Measurements from ENCODE around the gene MAPK11.
A peak's percentile ranks its signal among the peaks of the same experiment; 100 is the strongest.

MAPK11 gene

DNA sequence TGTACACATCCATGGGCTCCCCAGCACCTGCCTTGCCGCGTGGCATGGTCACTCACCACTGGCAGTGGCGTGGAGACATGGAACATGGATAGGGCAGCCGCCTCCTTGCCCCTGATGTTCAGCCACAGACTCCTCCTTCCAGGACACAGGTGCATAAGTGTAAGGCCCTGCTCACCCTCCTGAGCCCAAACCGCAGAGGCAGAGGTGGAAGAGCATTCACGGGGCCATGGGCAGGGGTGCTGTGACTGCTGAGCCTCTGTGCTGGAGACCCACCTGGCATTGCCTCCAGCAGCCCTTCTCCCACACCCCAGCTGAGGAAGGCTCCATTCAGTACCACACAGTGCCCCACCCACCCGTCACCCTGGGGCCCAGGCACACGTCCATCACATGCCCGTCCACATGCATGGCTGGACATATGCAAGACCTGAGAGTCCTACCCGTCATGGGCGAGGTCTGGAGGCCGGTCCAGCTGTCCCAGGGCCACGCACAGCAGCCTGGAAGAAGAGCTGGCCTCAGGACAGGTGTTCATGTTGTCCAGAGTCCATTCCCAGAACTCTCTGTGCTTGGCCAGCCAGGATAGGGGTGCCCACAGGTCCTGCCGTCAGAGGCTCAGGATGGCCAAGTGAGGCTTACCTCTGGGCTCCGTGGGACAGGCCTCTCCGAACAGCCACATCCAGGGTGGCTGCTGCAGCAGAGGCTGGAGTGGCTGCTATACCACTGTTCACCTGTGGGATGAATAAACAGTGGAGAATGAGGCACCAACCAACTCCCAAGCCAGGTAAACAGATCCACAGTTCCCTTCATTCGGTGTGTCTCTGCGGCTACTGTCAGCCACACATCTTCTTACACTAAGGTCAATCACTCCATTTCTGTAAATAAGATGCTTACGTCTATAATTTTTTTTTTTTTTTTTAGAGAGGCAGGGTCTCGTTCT, 23.7 kb downstream of the MAPK11 start:
- no peak for DNase-seq

- no peak for DNase-seq
These were observed 24.7 kb downstream of the MAPK11 start for GRCh38 chr22:50245214-50246072.

DNA sequence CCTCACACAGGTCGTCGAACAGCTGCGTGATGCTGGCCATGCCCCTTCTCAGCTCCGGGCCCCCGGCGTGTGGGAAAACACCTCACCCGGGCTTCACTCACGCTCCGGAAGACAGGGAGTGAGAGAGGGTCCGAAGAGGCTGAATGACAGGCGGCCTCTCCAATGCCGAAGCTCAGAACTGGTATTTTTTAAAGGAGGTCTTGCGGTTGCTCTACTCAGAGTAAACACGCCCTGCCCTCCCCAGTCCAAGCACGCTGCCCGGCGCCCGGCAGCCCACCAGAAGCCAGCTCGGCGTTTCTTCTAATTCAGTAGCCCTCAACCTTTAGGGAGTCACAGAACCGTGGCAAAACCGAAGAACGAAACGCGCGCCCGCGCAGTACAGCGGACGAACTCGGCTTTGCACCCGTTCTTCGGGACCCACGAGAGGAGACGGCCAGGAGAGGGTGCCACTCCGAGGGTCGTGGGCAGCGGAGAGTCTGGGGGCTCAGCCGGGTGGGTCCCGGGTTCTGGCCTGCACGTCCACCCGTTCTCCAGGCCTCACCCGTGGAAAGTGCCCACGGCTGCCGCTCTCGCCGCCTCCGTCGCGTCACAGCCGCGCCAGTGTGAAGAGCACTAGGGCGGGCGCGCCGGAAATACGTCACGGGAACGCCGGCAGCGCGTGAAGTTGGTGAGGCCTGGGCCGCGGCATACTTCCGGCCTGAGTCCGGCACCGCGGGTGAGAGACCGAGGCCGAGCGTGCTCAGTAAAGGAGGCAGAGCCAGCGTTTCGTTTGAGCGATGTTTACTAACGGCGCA, 25.6 kb downstream of the MAPK11 start, which contains the start of gene TUBGCP6:
Gene TUBGCP6 (minus strand): TSS at position 604 of the 794 bp plus-strand sequence. CDS start 564 bp downstream, at position 40.
- DNase-seq: peak; percentile 81

GRCh38 chr22:50243685-50244419, 26.3 kb downstream of the MAPK11 start:
- DNase-seq: no peak

GRCh38 chr22:50242406-50242949, 27.7 kb downstream of the MAPK11 start:
- DNase-seq: no peak

DNA sequence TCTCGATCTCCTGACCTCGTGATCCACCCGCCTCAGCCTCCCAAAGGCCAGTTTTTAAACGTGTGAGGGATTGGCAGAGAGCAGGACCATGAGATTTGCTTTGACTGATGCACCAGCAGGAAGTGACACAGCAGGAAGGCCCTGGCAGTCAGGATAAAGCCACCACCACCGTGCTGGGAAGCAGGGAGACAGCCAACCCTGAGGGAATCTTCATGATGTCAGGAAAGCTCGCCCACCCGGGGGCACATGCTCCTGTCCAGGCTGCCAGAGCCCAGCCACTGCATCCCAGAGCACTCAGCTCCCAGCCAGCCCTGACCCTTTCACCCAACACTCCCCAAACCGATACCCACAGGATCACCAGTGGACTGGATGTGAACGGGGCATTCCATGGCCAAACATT, 31.4 kb downstream of the MAPK11 start:
- DNase-seq: no peak

DNA sequence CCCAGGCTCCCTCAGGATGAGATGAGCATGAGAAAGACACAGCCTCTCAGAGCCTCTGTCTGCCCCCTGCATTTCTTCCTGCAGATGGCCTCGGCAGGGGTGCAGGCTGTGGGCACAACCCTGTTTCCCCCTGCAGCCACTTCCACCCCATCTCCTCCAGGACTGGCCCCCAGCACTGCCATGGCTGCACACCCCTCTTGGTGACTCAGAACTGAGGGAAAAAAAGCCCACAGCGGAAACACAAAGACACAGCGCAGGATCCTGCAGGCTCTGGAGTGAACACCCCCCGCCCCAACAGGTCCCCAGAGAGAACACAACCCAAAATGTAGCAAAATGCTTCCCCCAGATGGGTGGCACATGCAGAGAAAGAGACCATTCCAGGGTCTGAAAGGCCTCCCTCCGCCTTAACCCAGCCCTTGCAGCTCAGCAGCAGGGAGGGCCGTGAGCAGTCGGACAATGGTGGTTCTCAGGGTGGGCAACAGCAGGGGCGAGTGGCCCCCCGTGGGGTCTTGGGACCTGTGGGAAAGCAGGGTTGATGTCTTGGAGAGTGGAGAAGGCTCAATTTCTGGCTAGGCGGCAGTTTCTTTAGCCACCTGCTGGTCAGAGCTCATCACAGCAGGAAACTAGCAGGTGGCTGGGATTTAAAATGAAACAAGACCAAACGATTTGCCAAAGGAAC, 33.3 kb downstream of the MAPK11 start:
- DNase-seq: no peak

DNA sequence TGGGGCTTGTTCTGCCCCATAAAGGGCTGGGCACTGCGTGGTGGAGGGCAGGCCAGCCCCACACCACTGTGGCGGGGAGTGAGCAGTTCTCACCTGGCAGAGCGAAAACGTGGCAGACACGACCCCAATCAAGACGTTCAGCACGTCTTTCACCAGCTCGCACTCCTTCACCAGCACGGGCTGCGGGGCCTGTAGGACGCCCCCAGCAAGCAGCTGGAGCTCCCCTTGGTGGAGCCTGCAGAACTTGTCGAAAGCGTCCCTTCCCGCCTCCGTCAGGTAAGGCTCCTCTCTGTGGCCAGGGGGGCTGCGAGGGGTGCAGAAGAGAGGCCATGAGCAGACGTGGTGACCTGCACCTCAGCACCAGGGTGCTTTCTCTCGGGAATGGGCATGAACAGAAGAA, 37.0 kb downstream of the MAPK11 start:
- DNase-seq: no peak

GRCh38 chr22:50232481-50233151, 37.6 kb downstream of the MAPK11 start:
- DNase-seq: no peak

- DNase-seq: no peak
These were observed 40.8 kb downstream of the MAPK11 start for GRCh38 chr22:50229370-50229769.

- no peak for DNase-seq
These were observed 41.8 kb downstream of the MAPK11 start for GRCh38 chr22:50228366-50228765.

GRCh38 chr22:50227579-50228215, 42.5 kb downstream of the MAPK11 start:
- DNase-seq: no peak

- no peak for DNase-seq
These were observed 43.4 kb downstream of the MAPK11 start for GRCh38 chr22:50226875-50227165.

DNA sequence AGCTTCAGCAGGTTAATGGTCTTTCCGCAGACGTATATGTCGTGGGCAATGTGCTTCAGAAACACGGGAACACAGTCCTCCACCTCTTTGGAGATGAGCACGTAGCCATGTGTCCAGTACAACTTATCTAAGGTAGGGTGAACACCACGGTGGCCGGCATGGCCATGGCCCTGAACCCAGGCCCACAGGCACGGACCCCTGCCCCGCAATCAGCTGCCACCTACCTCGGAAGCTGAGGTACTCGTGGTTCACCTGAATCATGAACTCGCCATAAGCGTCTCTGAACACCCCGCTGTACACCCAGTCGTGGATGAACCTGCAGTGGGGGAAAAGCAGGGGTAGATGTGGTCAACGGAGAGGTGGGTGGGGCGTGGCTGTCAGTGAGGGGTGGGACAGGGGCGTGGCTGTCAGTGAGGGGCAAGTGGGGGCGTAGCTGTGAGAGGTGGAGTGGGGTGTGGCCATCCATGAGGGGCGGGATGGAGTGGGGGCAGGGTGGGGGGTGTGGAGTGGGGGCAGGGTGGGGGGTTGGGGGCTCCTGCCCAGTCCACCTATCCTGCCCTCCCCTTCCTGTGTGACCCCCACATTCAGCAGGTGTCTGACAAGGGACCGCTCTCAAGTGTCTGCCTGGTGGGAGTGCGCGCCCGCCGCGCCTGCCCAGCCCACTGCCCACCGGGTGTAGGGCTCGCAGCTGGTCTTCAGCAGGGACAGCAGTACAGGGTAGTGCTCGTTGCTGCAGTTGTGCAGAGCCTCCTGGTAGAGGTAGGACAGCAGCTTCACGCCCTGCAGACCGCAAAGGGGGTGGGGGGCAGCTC, 43.9 kb downstream of the MAPK11 start:
- no peak for DNase-seq

DNA sequence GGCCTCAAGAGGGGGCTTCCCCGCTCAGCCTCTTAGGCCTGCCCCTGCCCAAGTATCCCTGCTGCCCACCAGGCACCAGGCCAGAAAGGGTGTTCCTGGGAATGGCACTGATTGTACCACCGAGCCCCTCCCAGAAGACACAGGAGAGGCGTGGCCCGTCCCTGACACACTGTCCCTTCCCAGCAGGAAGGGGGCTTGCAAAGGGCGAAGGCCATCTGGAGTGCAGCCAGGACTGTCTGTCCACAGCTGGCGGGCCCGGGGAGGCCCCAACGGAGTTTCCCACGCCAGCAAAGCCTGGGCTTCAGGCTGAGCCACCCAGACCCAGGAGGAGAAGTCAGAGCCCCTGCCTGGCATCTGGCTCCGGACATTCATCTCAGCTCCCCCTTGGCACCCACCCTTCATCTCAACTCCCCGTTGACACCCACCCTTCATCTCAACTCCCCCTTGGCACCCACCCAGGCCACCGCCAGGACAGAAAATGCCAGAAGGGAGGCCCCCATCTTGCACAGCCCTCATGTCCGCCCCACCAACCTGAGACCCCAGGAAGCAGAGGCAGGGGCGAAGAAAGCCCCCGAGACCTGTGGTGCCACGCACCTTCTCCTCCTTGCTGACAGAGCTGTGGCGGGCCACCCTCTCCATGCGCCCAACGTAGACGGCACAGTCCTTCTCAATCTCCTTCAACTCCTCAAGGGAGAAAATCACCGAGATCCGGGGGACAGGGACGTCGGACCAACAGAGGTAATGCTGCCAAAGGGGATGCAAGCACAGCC, 44.8 kb downstream of the MAPK11 start:
- DNase-seq: no peak

DNA sequence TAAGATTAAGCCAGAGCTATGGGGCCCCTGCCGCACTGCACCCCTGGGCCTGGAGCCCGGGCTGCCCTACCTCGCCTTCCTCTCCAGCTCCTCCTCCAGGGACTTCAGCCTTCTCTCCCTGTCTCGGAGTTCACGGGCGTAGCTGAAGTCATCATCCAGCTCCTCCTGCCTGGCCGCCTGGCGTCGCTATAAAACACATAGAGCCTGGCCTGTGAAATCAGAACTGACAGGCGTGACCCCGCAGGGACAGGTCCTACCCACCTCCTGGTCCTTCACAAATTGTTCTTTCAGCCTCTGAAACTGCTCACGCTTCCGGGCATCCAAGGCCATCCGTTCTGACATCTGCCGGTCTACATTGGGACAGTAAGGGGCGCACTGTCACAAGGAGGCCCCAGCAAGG, 46.1 kb downstream of the MAPK11 start:
- no peak for DNase-seq

DNA sequence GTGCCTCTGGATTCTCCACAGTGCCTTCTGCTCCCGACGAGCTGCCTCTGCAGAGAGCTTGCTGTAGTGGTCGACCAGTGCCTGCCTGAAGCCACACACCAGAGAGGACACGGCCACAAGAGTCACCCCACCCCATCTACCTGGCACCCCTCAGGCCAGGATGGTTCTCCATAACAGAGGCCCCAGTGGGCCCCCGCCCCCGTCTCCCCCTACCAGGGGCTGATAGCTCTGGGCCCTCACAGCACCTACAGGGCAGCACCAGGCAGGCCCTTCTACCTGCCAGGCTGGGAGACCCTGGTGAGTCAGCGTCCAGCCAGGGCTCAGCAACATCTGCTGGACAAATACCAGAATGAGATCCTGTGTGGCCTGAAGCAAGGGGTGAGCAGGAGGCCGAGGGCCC, 47.7 kb downstream of the MAPK11 start:
- DNase-seq: no peak
